Erythroblast (primary cell): ENCODE results near the gene GPATCH2L.

Experiments
- GATA1 ChIP-seq: IDR thresholded peaks from 2 replicates; pipeline ENCODE4 v1.6.1; 2011; ENCODE audit warnings: low read depth, mild to moderate bottlenecking, control low read depth, low read length, moderate library complexity
- POLR2A ChIP-seq: IDR thresholded peaks from 2 replicates; pipeline ENCODE4 v1.6.1; 2011; ENCODE audit warnings: mild to moderate bottlenecking, low read length

GRCh38 chr14:76212242-76212641, 60.5 kb downstream of the GPATCH2L start:
- TF ChIP-seq POLR2A (no peak), GATA1 (no peak)
